ENCODE data around the gene PHKB. TPM values are rescaled to one million over a fixed set of nuclear protein-coding genes. Genes with fewer than 3 reads are reported as not detected.
A peak's percentile ranks its signal among the peaks of the same experiment; 100 is the strongest.

The PHKB gene
- total and polyA plus RNA-seq, 7 experiments from 2014 or later = 23.9 to 82.9 (median 48.9) TPM

- intact Hi-C loops (cut with micrococcal nuclease) = loop anchor here in 1 of 2 donors (5.0 kb wide), 2 partner anchors 34 to 884 kb away; partner anchors contain the start of genes ORC6 and VPS35
- H3K9me3 ChIP-seq (ENCODE audit: control insufficient read depth in 2 of 3, low read length in 3 of 3) = no peaks in the 10 kb centered on the region
- H3K4me3 ChIP-seq (ENCODE audit: low read length) = no peak overlapping the region
- Mint-ChIP-seq H3K4me1 (peaks cover 46 to 76% (median 62%) of the 10 kb centered on the region in 7 donors), H3K36me3 (peaks cover 14 to 83% (median 46%) of the 10 kb centered on the region in 5 donors), H3K27me3 (no peaks in the 10 kb centered on the region), H3K27ac (peak overlapping the region in 1 of 9 donors; percentile 23), H3K4me3 (no peak overlapping the region), H3K9me3 (peaks cover 0 to 15% (median 4%) of the 10 kb centered on the region in 11 donors)
- peaks cover 25 to 40% of the 10 kb centered on the region in 2 donors for H3K4me1 ChIP-seq (ENCODE audit: control insufficient read depth in 2 of 2, insufficient read depth in 2 of 2, low read length in 2 of 2)
- ChIA-PET POLR2A (no interaction called here), CTCF (interaction anchor here (0.6 kb wide), 1 partner anchor 107 kb away, joined by 3 read pairs; no protein-coding TSS in a partner anchor)
- ATAC-seq (no peak), DNase-seq (no peak)
- peaks cover 0 to 4% (median 0%) of the 10 kb centered on the region in 3 experiments for H3K36me3 ChIP-seq (ENCODE audit: control insufficient read depth in 2 of 3, insufficient read depth in 3 of 3, low read length in 3 of 3)
- H3K27me3 ChIP-seq (ENCODE audit: control insufficient read depth in 2 of 2, insufficient read depth in 2 of 2, low read length in 2 of 2) = no peaks in the 10 kb centered on the region
- H3K27ac ChIP-seq (ENCODE audit: low read depth, low read length) = no peak overlapping the region
Measured at GRCh38 chr16:47571711-47572110, 110.6 kb downstream of the PHKB start.

GRCh38 chr16:47574091-47575054 is 113.2 kb downstream of the PHKB start:
- H3K4me1 ChIP-seq (ENCODE audit: control insufficient read depth in 2 of 2, insufficient read depth in 2 of 2, low read length in 2 of 2) = peaks cover 8 to 23% of the 10 kb centered on the region in 2 donors
- peaks cover 0 to 4% (median 0%) of the 10 kb centered on the region in 3 experiments for H3K36me3 ChIP-seq (ENCODE audit: control insufficient read depth in 2 of 3, insufficient read depth in 3 of 3, low read length in 3 of 3)
- H3K27me3 Mint-ChIP-seq = no peaks in the 10 kb centered on the region
- peak overlapping the region; percentile 8 for H3K4me3 ChIP-seq (ENCODE audit: low read length)
- peak overlapping the region in 6 of 10 donors; percentile 4 to 64 (median 34) for H3K4me3 Mint-ChIP-seq
- no peaks in the 10 kb centered on the region for H3K27me3 ChIP-seq (ENCODE audit: control insufficient read depth in 2 of 2, insufficient read depth in 2 of 2, low read length in 2 of 2)
- ChIA-PET CTCF (no interaction called here), POLR2A (no interaction called here)
- intact Hi-C loops (cut with micrococcal nuclease) = loop anchor here in 1 of 2 donors (5.0 kb wide), 2 partner anchors 37 to 887 kb away; partner anchors contain the start of genes ORC6 and VPS35
- DNase-seq (peak in 1 of 9 donors; percentile 34), ATAC-seq (peak; percentile 32)
- no peaks in the 10 kb centered on the region for H3K9me3 ChIP-seq (ENCODE audit: control insufficient read depth in 2 of 3, low read length in 3 of 3)
- H3K4me1 Mint-ChIP-seq = peaks cover 30 to 53% (median 37%) of the 10 kb centered on the region in 7 donors
- H3K27ac ChIP-seq (ENCODE audit: low read depth, low read length) = no peak overlapping the region
- H3K27ac Mint-ChIP-seq = peak overlapping the region in 6 of 9 donors; percentile 41 to 88 (median 62)
- H3K9me3 Mint-ChIP-seq = peaks cover 0 to 11% (median 4%) of the 10 kb centered on the region in 11 donors
- H3K36me3 Mint-ChIP-seq = peaks cover 18 to 81% (median 50%) of the 10 kb centered on the region in 5 donors

- Mint-ChIP-seq H3K4me3 (no peak overlapping the region), H3K36me3 (peaks cover 12 to 68% (median 51%) of the 10 kb centered on the region in 5 donors), H3K27me3 (no peaks in the 10 kb centered on the region), H3K4me1 (peaks cover 21 to 40% (median 29%) of the 10 kb centered on the region in 7 donors), H3K27ac (no peak overlapping the region), H3K9me3 (peaks cover 0 to 11% (median 4%) of the 10 kb centered on the region in 11 donors)
- no peak overlapping the region for H3K27ac ChIP-seq (ENCODE audit: low read depth, low read length)
- H3K9me3 ChIP-seq (ENCODE audit: control insufficient read depth in 2 of 3, low read length in 3 of 3) = no peaks in the 10 kb centered on the region
- no peak for DNase-seq
- ChIA-PET CTCF (interaction anchor here (0.6 kb wide), 1 partner anchor 1118 kb away, joined by 3 read pairs; no protein-coding TSS in a partner anchor), POLR2A (no interaction called here)
- peaks cover 8 to 21% of the 10 kb centered on the region in 2 donors for H3K4me1 ChIP-seq (ENCODE audit: control insufficient read depth in 2 of 2, insufficient read depth in 2 of 2, low read length in 2 of 2)
- H3K4me3 ChIP-seq (ENCODE audit: low read length) = no peak overlapping the region
- no peak for ATAC-seq
- H3K27me3 ChIP-seq (ENCODE audit: control insufficient read depth in 2 of 2, insufficient read depth in 2 of 2, low read length in 2 of 2) = no peaks in the 10 kb centered on the region
- peaks cover 0 to 4% (median 0%) of the 10 kb centered on the region in 3 experiments for H3K36me3 ChIP-seq (ENCODE audit: control insufficient read depth in 2 of 3, insufficient read depth in 3 of 3, low read length in 3 of 3)
- intact Hi-C loops (cut with micrococcal nuclease) = no loop called here
Measured at GRCh38 chr16:47577029-47577428, 115.9 kb downstream of the PHKB start.

- Histone ChIP-seq H3K4me1 (ENCODE audit: control insufficient read depth in 2 of 2, insufficient read depth in 2 of 2, low read length in 2 of 2) (peaks cover 8 to 21% of the 10 kb centered on the region in 2 donors), H3K4me3 (ENCODE audit: low read length) (no peak overlapping the region), H3K27ac (ENCODE audit: low read depth, low read length) (no peak overlapping the region), H3K36me3 (ENCODE audit: control insufficient read depth in 2 of 3, insufficient read depth in 3 of 3, low read length in 3 of 3) (peaks cover 0 to 4% (median 0%) of the 10 kb centered on the region in 3 experiments), H3K27me3 (ENCODE audit: control insufficient read depth in 2 of 2, insufficient read depth in 2 of 2, low read length in 2 of 2) (no peaks in the 10 kb centered on the region), H3K9me3 (ENCODE audit: control insufficient read depth in 2 of 3, low read length in 3 of 3) (no peaks in the 10 kb centered on the region)
- Mint-ChIP-seq H3K27me3 (no peaks in the 10 kb centered on the region), H3K4me3 (no peak overlapping the region), H3K9me3 (peaks cover 0 to 8% (median 3%) of the 10 kb centered on the region in 11 donors), H3K4me1 (peaks cover 11 to 30% (median 19%) of the 10 kb centered on the region in 7 donors), H3K27ac (no peak overlapping the region), H3K36me3 (peaks cover 8 to 63% (median 48%) of the 10 kb centered on the region in 5 donors)
- DNase-seq = no peak
- no peak for ATAC-seq
- POLR2A ChIA-PET = no interaction called here
- CTCF ChIA-PET = no interaction called here
- intact Hi-C loops (cut with micrococcal nuclease) = no loop called here
Measured at GRCh38 chr16:47578033-47578432, 116.9 kb downstream of the PHKB start.

DNA sequence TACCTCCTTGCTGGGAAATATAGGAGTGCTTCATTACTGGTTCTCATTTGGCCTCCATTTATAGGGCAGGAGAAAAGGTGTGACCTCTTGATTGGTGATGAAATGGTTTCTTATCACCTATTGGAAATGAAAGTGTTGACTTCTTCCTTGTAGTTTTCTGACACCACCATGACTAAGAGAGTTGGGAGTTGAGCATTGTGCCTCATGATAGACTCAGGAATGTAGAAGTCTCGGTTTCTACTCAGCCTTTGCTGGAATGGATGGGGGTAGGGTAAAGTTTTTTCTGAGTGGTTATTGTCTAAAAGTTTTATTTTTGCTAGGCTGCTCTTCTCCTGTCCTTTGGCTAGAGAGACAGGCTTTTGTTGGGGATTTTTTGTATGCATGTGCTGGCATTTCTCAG is 117.4 kb downstream of the PHKB start:
- Mint-ChIP-seq H3K9me3 (peaks cover 0 to 8% (median 3%) of the 10 kb centered on the region in 11 donors), H3K4me3 (peak overlapping the region in 1 of 10 donors; percentile 5), H3K4me1 (peaks cover 10 to 26% (median 17%) of the 10 kb centered on the region in 7 donors), H3K36me3 (peaks cover 8 to 65% (median 48%) of the 10 kb centered on the region in 5 donors), H3K27me3 (no peaks in the 10 kb centered on the region), H3K27ac (no peak overlapping the region)
- Histone ChIP-seq H3K27ac (ENCODE audit: low read depth, low read length) (no peak overlapping the region), H3K9me3 (ENCODE audit: control insufficient read depth in 2 of 3, low read length in 3 of 3) (no peaks in the 10 kb centered on the region), H3K36me3 (ENCODE audit: control insufficient read depth in 2 of 3, insufficient read depth in 3 of 3, low read length in 3 of 3) (peaks cover 0 to 2% (median 0%) of the 10 kb centered on the region in 3 experiments), H3K27me3 (ENCODE audit: control insufficient read depth in 2 of 2, insufficient read depth in 2 of 2, low read length in 2 of 2) (no peaks in the 10 kb centered on the region), H3K4me3 (ENCODE audit: low read length) (no peak overlapping the region), H3K4me1 (ENCODE audit: control insufficient read depth in 2 of 2, insufficient read depth in 2 of 2, low read length in 2 of 2) (peaks cover 5 to 19% of the 10 kb centered on the region in 2 donors)
- CTCF ChIA-PET = no interaction called here
- intact Hi-C loops (cut with micrococcal nuclease) = no loop called here
- POLR2A ChIA-PET = no interaction called here
- ATAC-seq (no peak), DNase-seq (no peak)

GRCh38 chr16:47581114-47581513 is 120.0 kb downstream of the PHKB start:
- no peak overlapping the region for H3K27ac Mint-ChIP-seq
- Histone ChIP-seq H3K27me3 (ENCODE audit: control insufficient read depth in 2 of 2, insufficient read depth in 2 of 2, low read length in 2 of 2) (no peaks in the 10 kb centered on the region), H3K27ac (ENCODE audit: low read depth, low read length) (no peak overlapping the region), H3K4me3 (ENCODE audit: low read length) (no peak overlapping the region), H3K36me3 (ENCODE audit: control insufficient read depth in 2 of 3, insufficient read depth in 3 of 3, low read length in 3 of 3) (no peaks in the 10 kb centered on the region), H3K9me3 (ENCODE audit: control insufficient read depth in 2 of 3, low read length in 3 of 3) (no peaks in the 10 kb centered on the region), H3K4me1 (ENCODE audit: control insufficient read depth in 2 of 2, insufficient read depth in 2 of 2, low read length in 2 of 2) (no peaks in the 10 kb centered on the region)
- CTCF ChIA-PET = no interaction called here
- intact Hi-C loops (cut with micrococcal nuclease) = no loop called here
- no peak for DNase-seq
- POLR2A ChIA-PET = no interaction called here
- no peak overlapping the region for H3K4me3 Mint-ChIP-seq
- H3K9me3 Mint-ChIP-seq = no peaks in the 10 kb centered on the region
- H3K36me3 Mint-ChIP-seq = peaks cover 8 to 64% (median 39%) of the 10 kb centered on the region in 5 donors
- ATAC-seq = no peak
- no peaks in the 10 kb centered on the region for H3K27me3 Mint-ChIP-seq
- H3K4me1 Mint-ChIP-seq = peaks cover 0 to 12% (median 9%) of the 10 kb centered on the region in 7 donors
